HCT116 (cell line): ENCODE measurements around the gene ADGRG1. TPM values are rescaled to one million over a fixed set of nuclear protein-coding genes. Genes with fewer than 3 reads are reported as not detected.

ENCODE experiments used
- ATAC-seq: fragments of 200-7000 bp; cut with Tn5 transposase; 2 replicates; pipeline ENCODE4 v1.9.1; 2020; ENCODE audit warnings: mild to moderate bottlenecking, moderate library complexity
- BruUV-seq: library from RNA; stranded (reverse); fragments of 400-500 nt; replicated peaks from 2 replicates; lab custom pipeline; 2021; lab: Mats Ljungman, UMichigan
- CTCF ChIA-PET: fragments of 300-600 bp; sonication (Branson Sonifier 250); formaldehyde crosslinking; loops from one replicate; lab custom pipeline; 2021; ENCODE audit warnings: antibody characterized with exemption; lab: Charles Lee
- POLR2A ChIA-PET: fragments of 300-600, 350-600 bp; sonication (Branson Sonifier 250); formaldehyde crosslinking; loops from one replicate; lab custom pipeline; 2021; ENCODE audit warnings: antibody characterized with exemption; lab: Charles Lee
- RAD21 ChIA-PET, 2 experiments: fragments of 300-600 bp; sonication (Branson Sonifier 250); formaldehyde crosslinking; loops; one replicate each; lab custom pipeline; 2023; ENCODE audit warnings: low total read pairs in 2 of 2; ENCODE audit not compliant: uncharacterized antibody in 2 of 2, unreplicated experiment in 2 of 2, low non-redundant PET in 1 of 2; lab: Charles Lee
- DNase-seq: peaks from one replicate; pipeline ENCODE4 v3.0.0-alpha.2; 2010; ENCODE audit warnings: low read depth, low spot score
- H2AFZ ChIP-seq: fragments of 200-600 bp; shearing (Covaris generic), sonication (generic); 2 replicates; pipeline ENCODE4 v1.6.1; 2017; ENCODE audit warnings: low read depth, mixed run types, mixed read lengths, antibody characterized with exemption, low read length; ENCODE audit not compliant: poor library complexity, severe bottlenecking
- H3K27ac ChIP-seq: 2 replicates; pipeline ENCODE4 v1.5.1; 2012; ENCODE audit warnings: low read depth, low read length
- H3K27me3 ChIP-seq: fragments of 200-600 bp; sonication (generic); 2 replicates; pipeline ENCODE4 v1.6.1; 2016; ENCODE audit warnings: mixed run types, low read length, mixed read lengths; ENCODE audit not compliant: insufficient read depth
- H3K36me3 ChIP-seq, 2 experiments: fragments of 200-500 bp in 1 of 2; fragments of 200-600 bp in 1 of 2; sonication (Bioruptor generic) in 1 of 2; sonication (generic) in 1 of 2; 2 replicates each; pipeline versions ENCODE4 v1.5.1 to v1.6.1; 2014 to 2016; ENCODE audit warnings: low read length in 2 of 2, inconsistent platforms in 1 of 2, mixed read lengths in 1 of 2, mixed run types in 1 of 2; ENCODE audit not compliant: insufficient read depth in 2 of 2, control insufficient read depth in 1 of 2
- H3K4me1 ChIP-seq, 2 experiments: fragments of 200-600 bp in 1 of 2; sonication (generic) in 1 of 2; 2 replicates each; pipeline versions ENCODE4 v1.5.1 to v1.6.1; 2012 to 2017; ENCODE audit warnings: low read length in 2 of 2, inconsistent platforms in 1 of 2, mild to moderate bottlenecking in 1 of 2, mixed read lengths in 1 of 2, mixed run types in 1 of 2, moderate library complexity in 1 of 2; ENCODE audit not compliant: insufficient read depth in 2 of 2, control insufficient read depth in 1 of 2
- H3K4me2 ChIP-seq: fragments of 200-600 bp; sonication (generic); 2 replicates; pipeline ENCODE4 v1.6.1; 2017; ENCODE audit warnings: mixed run types, low read length, mixed read lengths
- H3K4me3 ChIP-seq, 2 experiments: fragments of 200-600 bp in 1 of 2; sonication (generic) in 1 of 2; replicated peaks in 1 of 2; 2 replicates each; pipeline ENCODE4 v1.5.1; 2011 to 2016; ENCODE audit warnings: low read length in 2 of 2, control low read depth in 1 of 2, low read depth in 1 of 2, mild to moderate bottlenecking in 1 of 2, mixed read lengths in 1 of 2, mixed run types in 1 of 2
- H3K79me2 ChIP-seq: fragments of 200-600 bp; sonication (generic); 2 replicates; pipeline ENCODE4 v1.6.1; 2017; ENCODE audit warnings: mild to moderate bottlenecking, mixed run types, low read length, moderate library complexity, mixed read lengths; ENCODE audit not compliant: insufficient read depth
- H3K9ac ChIP-seq: fragments of 200-600 bp; sonication (generic); 2 replicates; pipeline ENCODE4 v1.6.1; 2016; ENCODE audit warnings: low read length, mixed read lengths
- H3K9me2 ChIP-seq: fragments of 200-600 bp; sonication (generic), shearing (Covaris generic); 2 replicates; pipeline ENCODE4 v1.6.1; 2017; ENCODE audit warnings: mixed run types, mild to moderate bottlenecking, moderate library complexity; ENCODE audit not compliant: insufficient read depth
- H3K9me3 ChIP-seq, 2 experiments: fragments of 200-500 bp in 1 of 2; fragments of 200-600 bp in 1 of 2; sonication (Bioruptor generic) in 1 of 2; sonication (generic) in 1 of 2; 2 replicates each; pipeline ENCODE4 v1.6.1; 2014 to 2017; ENCODE audit warnings: low read length in 2 of 2, mixed read lengths in 2 of 2, inconsistent platforms in 1 of 2, low read depth in 1 of 2, mild to moderate bottlenecking in 1 of 2, mixed run types in 1 of 2, moderate library complexity in 1 of 2; ENCODE audit not compliant: control insufficient read depth in 1 of 2, insufficient read depth in 1 of 2
- H4K20me1 ChIP-seq: fragments of 200-600 bp; sonication (generic), shearing (Covaris generic); 2 replicates; pipeline ENCODE4 v1.6.1; 2017; ENCODE audit warnings: mixed run types, mild to moderate bottlenecking, moderate library complexity; ENCODE audit not compliant: insufficient read depth
- ATF3 ChIP-seq: IDR thresholded peaks from 2 replicates; pipeline ENCODE4 v1.6.1; 2012
- CBX3 ChIP-seq: IDR thresholded peaks from 2 replicates; pipeline ENCODE4 v1.6.1; 2012; ENCODE audit warnings: low read depth
- CEBPB ChIP-seq: IDR thresholded peaks from 2 replicates; pipeline ENCODE4 v1.6.1; 2012; ENCODE audit warnings: low read depth
- CTCF ChIP-seq, 3 experiments: fragments of 200-600 bp in 1 of 3; sonication (generic) in 1 of 3; IDR thresholded peaks in 2 of 3; conservative IDR thresholded peaks in 1 of 3; 2 replicates each; pipeline ENCODE4 v1.5.1; 2012 to 2017; ENCODE audit warnings: low read depth in 2 of 3, low read length in 2 of 3, antibody characterized with exemption in 1 of 3, borderline replicate concordance in 1 of 3, control low read depth in 1 of 3, mild to moderate bottlenecking in 1 of 3, mixed read lengths in 1 of 3, mixed run types in 1 of 3, moderate library complexity in 1 of 3; ENCODE audit not compliant: insufficient read depth in 1 of 3
- EZH2 ChIP-seq: fragments of 200-600 bp; sonication (generic); IDR thresholded peaks from 2 replicates; pipeline ENCODE4 v1.6.1; 2017; ENCODE audit warnings: antibody characterized with exemption, mixed run types
- FOSL1 ChIP-seq: IDR thresholded peaks from 2 replicates; pipeline ENCODE4 v1.6.1; 2012; ENCODE audit warnings: low read depth
- JUND ChIP-seq: IDR thresholded peaks from 2 replicates; pipeline ENCODE4 v1.6.1; 2012
- POLR2A ChIP-seq: IDR thresholded peaks from 2 replicates; pipeline ENCODE4 v1.7.0; 2011; ENCODE audit warnings: borderline replicate concordance; ENCODE audit not compliant: insufficient read depth, insufficient read length; ENCODE audit errors: extremely low read depth
- POLR2AphosphoS5 ChIP-seq: IDR thresholded peaks from 2 replicates; pipeline ENCODE4 v1.6.1; 2011; ENCODE audit warnings: mild to moderate bottlenecking, low read depth, low read length, moderate library complexity
- SIN3A ChIP-seq: IDR thresholded peaks from 2 replicates; pipeline ENCODE4 v1.6.1; 2012; ENCODE audit warnings: low read depth
- SP1 ChIP-seq: IDR thresholded peaks from 2 replicates; pipeline ENCODE4 v1.6.1; 2012; ENCODE audit warnings: low read depth
- SRF ChIP-seq: IDR thresholded peaks from 2 replicates; pipeline ENCODE4 v1.6.1; 2012; ENCODE audit warnings: low read depth
- YY1 ChIP-seq: IDR thresholded peaks from 2 replicates; pipeline ENCODE4 v1.6.1; 2011; ENCODE audit warnings: low read length, low read depth, moderate library complexity, mild to moderate bottlenecking; ENCODE audit not compliant: insufficient replicate concordance; ENCODE audit errors: extremely low read depth
- ZBTB33 ChIP-seq: IDR thresholded peaks from 2 replicates; pipeline ENCODE4 v1.6.1; 2011; ENCODE audit warnings: mild to moderate bottlenecking, low read length, moderate library complexity; ENCODE audit not compliant: insufficient replicate concordance; ENCODE audit errors: extremely low read depth
- ZFX ChIP-seq: fragments of 450-650 bp; IDR thresholded peaks from 2 replicates; pipeline ENCODE4 v1.6.1; 2017
- intact Hi-C: fragments of 100-400 bp; cut with micrococcal nuclease; formaldehyde crosslinking; loops from 2 replicates; pipeline ENCODE4 v1.10.0; 2022
- total RNA-seq: library from RNA; stranded (reverse); gene quantifications from one replicate; pipeline ENCODE4 v1.2.1, GENCODE V29; 2021; ENCODE audit not compliant: unreplicated experiment

ADGRG1 gene
- total RNA-seq, 1 experiment from 2014 or later: 36.4 TPM

- no peak overlapping the region for H3K9ac ChIP-seq
- ChIA-PET RAD21 (interaction anchor here (1.9 to 2.0 kb wide), 2 partner anchors 59 kb away, joined by 5 to 6 read pairs; no protein-coding TSS in a partner anchor), POLR2A (interaction anchor here (0.7 kb wide), 1 partner anchor 56 kb away, joined by 3 read pairs; no protein-coding TSS in a partner anchor), CTCF (interaction anchor here (0.6 to 3.9 kb wide), 5 partner anchors 9 to 74 kb away, joined by 3 to 31 read pairs (median 4); no protein-coding TSS in a partner anchor)
- no peaks in the 10 kb centered on the region for H4K20me1 ChIP-seq
- intact Hi-C loops: loop anchor here (1.0 to 2.0 kb wide), 4 partner anchors 49 to 74 kb away; no protein-coding TSS in a partner anchor
- H3K9me2 ChIP-seq: no peaks in the 10 kb centered on the region
- ATAC-seq (no peak), DNase-seq (no peak)
- no peak overlapping the region for H3K4me3 ChIP-seq
- H2AFZ ChIP-seq: no peak overlapping the region
- no peak overlapping the region for H3K4me2 ChIP-seq
- peaks cover 0 to 12% of the 10 kb centered on the region in 2 experiments; a peak in 2 of 4 replicates for H3K4me1 ChIP-seq
- no peaks in the 10 kb centered on the region for H3K9me3 ChIP-seq
- BruUV-seq: no TSS peak
- H3K79me2 ChIP-seq: no peaks in the 10 kb centered on the region
- no peaks in the 10 kb centered on the region for H3K36me3 ChIP-seq
- H3K27ac ChIP-seq: no peak overlapping the region
- TF ChIP-seq EZH2 (no peak), ZBTB33 (no peak), JUND (no peak), ATF3 (no peak), CTCF (IDR thresholded peaks at IDR 0.05 in 2 of 3, conservative IDR thresholded peaks at IDR 0.05 in 1 of 3; ENCODE audit: borderline replicate concordance in 1 of 3, insufficient read depth in 1 of 3, low read depth in 2 of 3, low read length in 2 of 3) (no peak), SP1 (no peak), YY1 (no peak), FOSL1 (no peak), POLR2AphosphoS5 (no peak), ZFX (no peak), CBX3 (no peak), CEBPB (no peak), SRF (no peak), SIN3A (no peak), POLR2A (no peak)
- no peaks in the 10 kb centered on the region for H3K27me3 ChIP-seq
These were observed 21.4 kb downstream of the ADGRG1 start for GRCh38 chr16:57649846-57650245.
